OCI-LY7 (cell line): Measurements from ENCODE around the gene LCN9. TPM values are rescaled to one million over a fixed set of nuclear protein-coding genes. Genes with fewer than 3 reads are reported as not detected.

Source experiments
- BruUV-seq: library from RNA; stranded (reverse); fragments of 400-500 nt; replicated peaks from 2 replicates; lab custom pipeline; 2021; lab: Mats Ljungman, UMichigan
- CTCF ChIA-PET: fragments of 300-600 bp; sonication (Branson Sonifier 250); formaldehyde crosslinking; loops from one replicate; lab custom pipeline; 2022; ENCODE audit warnings: antibody characterized with exemption; ENCODE audit not compliant: unreplicated experiment; lab: Charles Lee
- POLR2A ChIA-PET: fragments of 300-600 bp; sonication (Branson Sonifier 250); formaldehyde crosslinking; loops from one replicate; lab custom pipeline; 2022; ENCODE audit warnings: antibody characterized with exemption; lab: Charles Lee
- DNase-seq: peaks from one replicate; pipeline ENCODE4 v3.0.0-alpha.2; 2015; ENCODE audit warnings: low spot score
- H2AFZ ChIP-seq: fragments of 200-600 bp; sonication (generic), shearing (Covaris generic); 2 replicates; pipeline ENCODE4 v1.6.1; 2014; ENCODE audit warnings: mild to moderate bottlenecking, antibody characterized with exemption, low read length, moderate library complexity
- H3K27ac ChIP-seq: fragments of 200-600 bp; sonication (generic); 2 replicates; pipeline ENCODE4 v1.5.1; 2014; ENCODE audit warnings: mixed run types, low read depth, mild to moderate bottlenecking, moderate library complexity, low read length, inconsistent platforms; ENCODE audit not compliant: poor library complexity, severe bottlenecking
- H3K36me3 ChIP-seq: fragments of 200-600 bp; sonication (generic); 2 replicates; pipeline ENCODE4 v1.6.1; 2014; ENCODE audit warnings: mild to moderate bottlenecking, antibody characterized with exemption, low read length, moderate library complexity, mixed read lengths; ENCODE audit not compliant: insufficient read depth
- H3K4me1 ChIP-seq: fragments of 200-600 bp; sonication (generic); 2 replicates; pipeline ENCODE4 v1.5.1; 2014; ENCODE audit warnings: mild to moderate bottlenecking, low read length; ENCODE audit not compliant: insufficient read depth, poor library complexity, severe bottlenecking
- H3K4me2 ChIP-seq: fragments of 200-600 bp; sonication (generic); 2 replicates; pipeline ENCODE4 v1.6.1; 2014; ENCODE audit warnings: mild to moderate bottlenecking, low read length
- H3K4me3 ChIP-seq: fragments of 200-600 bp; sonication (generic); 2 replicates; pipeline ENCODE4 v1.5.1; 2014; ENCODE audit warnings: mild to moderate bottlenecking, low read depth, low read length; ENCODE audit not compliant: poor library complexity, severe bottlenecking
- H3K79me2 ChIP-seq: fragments of 200-600 bp; sonication (generic); 2 replicates; pipeline ENCODE4 v1.6.1; 2016; ENCODE audit warnings: low read depth, mild to moderate bottlenecking, low read length, moderate library complexity, mixed read lengths; ENCODE audit not compliant: insufficient read depth
- H3K9me2 ChIP-seq: fragments of 200-600 bp; sonication (generic); 2 replicates; pipeline ENCODE4 v1.6.1; 2016; ENCODE audit warnings: mild to moderate bottlenecking, low read length, mixed read lengths; ENCODE audit not compliant: insufficient read depth
- H3K9me3 ChIP-seq: fragments of 200-600 bp; sonication (generic); 2 replicates; pipeline ENCODE4 v1.6.1; 2014; ENCODE audit warnings: mild to moderate bottlenecking, mixed run types, low read length, mixed read lengths
- H4K20me1 ChIP-seq: fragments of 200-600 bp; sonication (generic); 2 replicates; pipeline ENCODE4 v1.6.1; 2014; ENCODE audit warnings: mild to moderate bottlenecking, antibody characterized with exemption, low read length, moderate library complexity, mixed read lengths; ENCODE audit not compliant: insufficient read depth
- EZH2phosphoT487 ChIP-seq: fragments of 200-600 bp; sonication (generic); IDR thresholded peaks from 2 replicates; pipeline ENCODE4 v1.6.1; 2018; ENCODE audit warnings: low read depth, borderline replicate concordance, mild to moderate bottlenecking, mixed run types, antibody characterized with exemption, low read length, moderate library complexity, mixed read lengths
- intact Hi-C: fragments of 100-400 bp; cut with micrococcal nuclease; formaldehyde crosslinking; loops from one replicate; pipeline ENCODE4 v1.10.0; 2022; ENCODE audit not compliant: unreplicated experiment
- total RNA-seq, 2 experiments: library from RNA; depleted of rRNA in 1 of 2; stranded (reverse); fragments of >200 nt in 1 of 2; shearing (Covaris generic) in 1 of 2; gene quantifications; 2 replicates each; pipeline ENCODE4 v1.2.3, GENCODE V29; 2014 to 2022
- TF ChIP-seq, protein P1 (sequence below): fragments of 200-600 bp; sonication (generic); conservative IDR thresholded peaks from 2 replicates; pipeline ENCODE4 v1.5.1; 2014; ENCODE audit warnings: mild to moderate bottlenecking, antibody characterized with exemption, low read length, moderate library complexity, mixed read lengths

Gene LCN9
- total RNA-seq, 2 experiments from 2014 or later: not detected

DNA sequence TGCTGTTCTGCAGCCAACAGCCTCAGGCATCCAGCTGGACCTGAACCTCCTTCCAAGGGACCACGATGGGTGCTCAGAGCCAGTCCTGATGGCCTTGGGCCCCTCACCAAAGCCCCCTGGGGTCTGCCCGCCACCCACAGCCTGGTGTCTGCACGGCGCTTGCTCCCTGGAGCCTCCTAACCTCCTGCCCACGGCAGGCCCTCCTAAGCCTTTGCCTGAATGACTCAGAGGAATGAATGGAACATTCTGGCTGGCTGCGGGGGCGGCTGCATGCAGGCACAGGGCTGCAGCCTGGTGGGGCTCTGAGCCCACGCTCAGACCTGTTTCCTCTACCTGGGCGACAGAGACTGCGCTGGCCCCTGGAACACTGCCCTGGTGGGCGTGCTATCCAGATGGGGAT is 29.3 kb downstream of the LCN9 start:
- no peaks in the 10 kb centered on the region for H3K79me2 ChIP-seq

DNA sequence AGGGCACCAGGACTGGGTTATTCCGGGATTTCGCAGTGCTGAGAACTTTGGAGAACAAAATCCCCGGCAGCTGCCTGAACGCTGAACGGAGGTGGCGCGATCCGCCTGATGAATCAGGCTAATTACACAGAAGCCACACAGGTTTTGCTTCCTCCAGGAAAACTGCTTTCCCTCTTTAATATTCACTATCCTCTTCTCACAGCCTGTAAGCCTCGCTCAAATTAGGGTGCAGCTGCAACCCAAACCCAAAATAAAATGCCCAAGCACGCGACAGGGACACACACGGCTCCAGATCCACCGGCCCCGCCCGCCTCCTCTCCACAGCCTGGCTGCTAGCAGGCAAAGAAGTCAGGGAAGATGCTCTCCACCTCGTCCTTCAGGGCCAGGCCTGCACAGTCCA is 30.2 kb downstream of the LCN9 start:
- CTCF ChIA-PET: no interaction called here

More for the DNA sequence above, 29.3 kb downstream of the LCN9 start:
- Histone ChIP-seq H3K36me3 (no peaks in the 10 kb centered on the region), H3K9me2 (no peaks in the 10 kb centered on the region), H4K20me1 (no peaks in the 10 kb centered on the region; the same call in 1 of the 2 replicates), H3K27ac (no peak overlapping the region), H3K4me3 (no peak overlapping the region), H3K4me1 (no peaks in the 10 kb centered on the region), H3K4me2 (no peak overlapping the region), H3K9me3 (no peaks in the 10 kb centered on the region), H2AFZ (no peak overlapping the region)
- intact Hi-C loops: no loop called here
- DNase-seq: no peak
- ChIA-PET CTCF (no interaction called here), POLR2A (no interaction called here)
- BruUV-seq: no TSS peak
- no peak for TF ChIP-seq EZH2phosphoT487
- TF ChIP-seq, protein P1, sequence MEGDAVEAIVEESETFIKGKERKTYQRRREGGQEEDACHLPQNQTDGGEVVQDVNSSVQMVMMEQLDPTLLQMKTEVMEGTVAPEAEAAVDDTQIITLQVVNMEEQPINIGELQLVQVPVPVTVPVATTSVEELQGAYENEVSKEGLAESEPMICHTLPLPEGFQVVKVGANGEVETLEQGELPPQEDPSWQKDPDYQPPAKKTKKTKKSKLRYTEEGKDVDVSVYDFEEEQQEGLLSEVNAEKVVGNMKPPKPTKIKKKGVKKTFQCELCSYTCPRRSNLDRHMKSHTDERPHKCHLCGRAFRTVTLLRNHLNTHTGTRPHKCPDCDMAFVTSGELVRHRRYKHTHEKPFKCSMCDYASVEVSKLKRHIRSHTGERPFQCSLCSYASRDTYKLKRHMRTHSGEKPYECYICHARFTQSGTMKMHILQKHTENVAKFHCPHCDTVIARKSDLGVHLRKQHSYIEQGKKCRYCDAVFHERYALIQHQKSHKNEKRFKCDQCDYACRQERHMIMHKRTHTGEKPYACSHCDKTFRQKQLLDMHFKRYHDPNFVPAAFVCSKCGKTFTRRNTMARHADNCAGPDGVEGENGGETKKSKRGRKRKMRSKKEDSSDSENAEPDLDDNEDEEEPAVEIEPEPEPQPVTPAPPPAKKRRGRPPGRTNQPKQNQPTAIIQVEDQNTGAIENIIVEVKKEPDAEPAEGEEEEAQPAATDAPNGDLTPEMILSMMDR: no peak

DNA sequence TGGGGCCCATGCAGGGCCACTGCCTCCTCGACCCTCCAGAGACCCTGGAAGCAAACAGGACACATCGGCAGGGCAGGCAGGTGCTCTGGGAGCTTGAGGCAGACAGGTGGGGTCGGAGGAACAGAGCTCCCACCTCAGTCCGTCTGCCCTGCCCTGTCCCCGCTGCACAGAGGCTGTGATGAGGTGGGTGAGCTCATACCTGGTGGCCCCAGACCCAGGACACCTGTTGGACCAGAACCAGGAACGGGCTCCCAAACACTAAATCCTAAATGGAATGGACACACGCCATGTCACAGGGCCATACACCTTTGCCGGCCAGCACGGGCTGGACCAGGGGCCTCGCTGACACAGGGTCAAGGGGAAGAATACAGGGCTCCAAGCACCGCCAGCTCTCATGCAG is 30.7 kb downstream of the LCN9 start:
- no TSS peak for BruUV-seq
- Histone ChIP-seq H3K36me3 (no peaks in the 10 kb centered on the region), H4K20me1 (no peaks in the 10 kb centered on the region; the same call in 1 of the 2 replicates), H3K9me3 (no peaks in the 10 kb centered on the region), H3K4me3 (no peak overlapping the region), H3K4me2 (no peak overlapping the region), H2AFZ (no peak overlapping the region), H3K79me2 (no peaks in the 10 kb centered on the region), H3K4me1 (no peaks in the 10 kb centered on the region), H3K27ac (no peak overlapping the region), H3K9me2 (no peaks in the 10 kb centered on the region)
- intact Hi-C loops: no loop called here
- TF ChIP-seq, protein P1: no peak
- TF ChIP-seq EZH2phosphoT487: no peak
- ChIA-PET CTCF (no interaction called here), POLR2A (no interaction called here)
- DNase-seq: no peak

More for the DNA sequence above, 30.2 kb downstream of the LCN9 start:
- POLR2A ChIA-PET: no interaction called here
- no peaks in the 10 kb centered on the region for H3K9me3 ChIP-seq
- H3K4me3 ChIP-seq: no peak overlapping the region
- H2AFZ ChIP-seq: no peak overlapping the region
- no peaks in the 10 kb centered on the region for H3K4me1 ChIP-seq
- H3K36me3 ChIP-seq: no peaks in the 10 kb centered on the region
- no peak for TF ChIP-seq EZH2phosphoT487
- TF ChIP-seq, protein P1: no peak
- intact Hi-C loops: no loop called here
- H3K79me2 ChIP-seq: no peaks in the 10 kb centered on the region
- H4K20me1 ChIP-seq: no peaks in the 10 kb centered on the region; the same call in 1 of the 2 replicates
- H3K27ac ChIP-seq: no peak overlapping the region
- BruUV-seq: no TSS peak
- DNase-seq: no peak
- H3K9me2 ChIP-seq: no peaks in the 10 kb centered on the region
- H3K4me2 ChIP-seq: no peak overlapping the region
